LNCAP (cell line): ENCODE data around the gene COL6A5.

Experiments
- CTCF ChIP-seq: fragments of 450-650 bp; IDR thresholded peaks from 2 replicates; pipeline ENCODE4 v1.5.1; 2017; ENCODE audit warnings: mild to moderate bottlenecking

COL6A5 gene

GRCh38 chr3:130345487-130346079 is at the start of gene COL6A5:
TSS of gene COL6A5 (plus strand) at chr3:130345672. CDS start at chr3:130373639, 27,967 bp downstream.
- TF ChIP-seq CTCF: no peak

GRCh38 chr3:130299531-130299930 is 45.9 kb upstream of the COL6A5 start:
- no peak for TF ChIP-seq CTCF

- TF ChIP-seq CTCF: no peak
These were observed 44.6 kb upstream of the COL6A5 start for GRCh38 chr3:130300888-130301287.

GRCh38 chr3:130310109-130310508 is 35.4 kb upstream of the COL6A5 start:
- TF ChIP-seq CTCF: no peak

GRCh38 chr3:130312374-130312773 is 33.1 kb upstream of the COL6A5 start:
- no peak for TF ChIP-seq CTCF

GRCh38 chr3:130316169-130316568 is 29.3 kb upstream of the COL6A5 start:
- TF ChIP-seq CTCF: no peak

GRCh38 chr3:130323503-130323902 is 22.0 kb upstream of the COL6A5 start:
- no peak for TF ChIP-seq CTCF

GRCh38 chr3:130340766-130341165 is 4.7 kb upstream of the COL6A5 start:
- TF ChIP-seq CTCF: no peak
